Heart right ventricle (tissue), 16 donors: ENCODE measurements around the gene CLDN17. TPM values are rescaled to one million over a fixed set of nuclear protein-coding genes. Genes with fewer than 3 reads are reported as not detected.

ENCODE experiments used
- ATAC-seq, 8 donors: fragments of 200-7000 bp; cut with Tn5 transposase; one replicate each; pipeline ENCODE4 v1.9.1; 2020; ENCODE audit warnings: mild to moderate bottlenecking in 8 of 8, moderate library complexity in 8 of 8, moderate number of reproducible peaks in 1 of 8
- DNase-seq, 2 donors: peaks; one replicate each; pipeline ENCODE4 v3.0.0-alpha.2; 2020
- H3K27ac ChIP-seq, 10 donors: fragments of 200-600 bp; sonication (generic) in 2 of 10; one replicate each; pipeline versions ENCODE4 v1.5.0 to v1.8.0; 2020 to 2022; ENCODE audit warnings: mild to moderate bottlenecking in 3 of 10
- H3K27me3 ChIP-seq, 7 donors: fragments of 200-600 bp; one replicate each; pipeline ENCODE4 v1.8.0; 2021 to 2022; ENCODE audit warnings: mild to moderate bottlenecking in 2 of 7
- H3K36me3 ChIP-seq, 9 donors: fragments of 200-600 bp; sonication (generic) in 1 of 9; one replicate each; pipeline versions ENCODE4 v1.5.0 to v1.8.0; 2020 to 2022; ENCODE audit warnings: mild to moderate bottlenecking in 2 of 9
- H3K4me1 ChIP-seq, 9 donors: fragments of 200-600 bp; sonication (generic) in 1 of 9; one replicate each; pipeline versions ENCODE4 v1.5.0 to v1.8.0; 2020 to 2022; ENCODE audit warnings: mild to moderate bottlenecking in 4 of 9
- H3K4me3 ChIP-seq, 10 donors: fragments of 200-600 bp; sonication (generic) in 2 of 10; one replicate each; pipeline versions ENCODE4 v1.5.0 to v1.8.0; 2020 to 2022; ENCODE audit warnings: mild to moderate bottlenecking in 7 of 10, moderate library complexity in 2 of 10
- H3K9me3 ChIP-seq, 11 donors: fragments of 200-600 bp in 10 of 11; sonication (generic) in 2 of 11; one replicate each; pipeline versions ENCODE4 v1.5.0 to v1.8.0; 2013 to 2022; ENCODE audit warnings: mild to moderate bottlenecking in 2 of 11, control low read depth in 1 of 11, moderate library complexity in 1 of 11
- WGBS, 2 donors: extraction: QIAGEN DNeasy Blood & Tissue Kit; methylation state at CpG; one replicate each; pipeline ENCODE4 v1.1.7; 2013; ENCODE audit warnings: inconsistent platforms in 1 of 2; 5-methylcytosine and 5-hydroxymethylcytosine counted together
- intact Hi-C, 10 donors: fragments of 100-400 bp; cut with DNase I; formaldehyde crosslinking; loops; one replicate each; pipeline versions ENCODE4 v1.11.1 to v1.14.2; 2022
- polyA plus RNA-seq, 2 donors: library from polyadenylated mRNA; stranded (reverse); fragments of 200-250 nt; gene quantifications; one replicate each; pipeline ENCODE4 v1.2.3, GENCODE V29; 2013
- total RNA-seq, 10 donors: library from RNA; stranded (reverse); fragmentation: NEBNext Ultra II Directional in 3 of 10; extraction: Animal tissue kit (Norgen Biotek cat#: 25700) in 3 of 10; gene quantifications; one replicate each; pipeline versions ENCODE4 v1.2.1 to v1.2.4, GENCODE V29; 2021 to 2023
- TF ChIP-seq, protein P1 (sequence below), 9 donors: fragments of 200-600 bp; sonication (generic) in 2 of 9; IDR thresholded peaks; one replicate each; pipeline versions ENCODE4 v1.5.0 to v1.8.0; 2021 to 2022; ENCODE audit warnings: antibody characterized with exemption in 9 of 9, mild to moderate bottlenecking in 5 of 9, moderate library complexity in 1 of 9
- donor health status: Arrhythmogenic right ventricular cardiomyopathy.
- donor health status: ischemic (EF 13 %, LVEDD 7.1; RV severe dilation, severe dysfunction).
- donor health status: healthy with polysubstance abuse.
- donor health status: DM: no; HTN: yes; CAD: no.
- donor health status: DM: no; HTN: no; CAD: no.
- donor health status: ischemic (EF 25% LVEDD 6.9; RV normal size, moderate dysfunction).
- donor health status: ischemic (EF 25% LVEDD 5.7; RV mildly dilated, moderate dysfunction).
- donor health status: healthy.
- donor health status: DM: yes; HTN: yes; CAD: no.
- donor health status: Ischemic cardiomyopathy.
- donor health status: ischemic (EF 35%, LVEDD 5.7; RV mildly dilated, moderate dysfunction).
- donor health status: nonischemic (EF 11% LVEDD 7.7; RV severe dilation, severe dysfunction).
- donor health status: DM: yes; HTN: yes; CAD: no.
- donor health status: PGD.
- donor health status: ischemic (EF 29% LVEDD 5.4; RV normal size, mild dysfunction).
- donor health status: nonischemic (EF 23%, LVEDD 6.1; RV moderate dilation, normal function).

CLDN17 gene
- total and polyA plus RNA-seq, 12 donors: not detected

DNA sequence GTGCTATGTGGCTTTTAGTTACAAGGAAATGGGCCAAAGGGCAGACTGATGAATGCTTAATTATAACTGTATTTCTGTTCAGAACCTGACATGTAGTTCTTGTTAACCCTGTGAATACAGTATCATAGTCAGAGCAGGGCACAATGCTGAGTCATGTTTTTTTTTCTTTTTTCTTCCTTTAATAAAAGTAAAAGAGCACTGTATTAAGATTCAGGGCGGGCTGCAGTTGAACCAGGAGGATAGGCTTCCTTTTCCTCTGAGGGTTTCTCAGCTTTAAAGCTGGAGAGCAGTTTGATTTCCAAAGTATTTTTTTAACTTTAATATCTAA, 40.6 kb upstream of the CLDN17 start:
- no peaks in the 10 kb centered on the region for H3K36me3 ChIP-seq
- H3K9me3 ChIP-seq: peaks cover 0 to 4% (median 0%) of the 10 kb centered on the region in 11 donors
- no peak overlapping the region for H3K27ac ChIP-seq
- 43 to 73% methylated on average over 1 of the region's 1 CpG for WGBS, 2 donors
- ATAC-seq: no peak
- H3K4me3 ChIP-seq: no peak overlapping the region
- TF ChIP-seq, protein P1, sequence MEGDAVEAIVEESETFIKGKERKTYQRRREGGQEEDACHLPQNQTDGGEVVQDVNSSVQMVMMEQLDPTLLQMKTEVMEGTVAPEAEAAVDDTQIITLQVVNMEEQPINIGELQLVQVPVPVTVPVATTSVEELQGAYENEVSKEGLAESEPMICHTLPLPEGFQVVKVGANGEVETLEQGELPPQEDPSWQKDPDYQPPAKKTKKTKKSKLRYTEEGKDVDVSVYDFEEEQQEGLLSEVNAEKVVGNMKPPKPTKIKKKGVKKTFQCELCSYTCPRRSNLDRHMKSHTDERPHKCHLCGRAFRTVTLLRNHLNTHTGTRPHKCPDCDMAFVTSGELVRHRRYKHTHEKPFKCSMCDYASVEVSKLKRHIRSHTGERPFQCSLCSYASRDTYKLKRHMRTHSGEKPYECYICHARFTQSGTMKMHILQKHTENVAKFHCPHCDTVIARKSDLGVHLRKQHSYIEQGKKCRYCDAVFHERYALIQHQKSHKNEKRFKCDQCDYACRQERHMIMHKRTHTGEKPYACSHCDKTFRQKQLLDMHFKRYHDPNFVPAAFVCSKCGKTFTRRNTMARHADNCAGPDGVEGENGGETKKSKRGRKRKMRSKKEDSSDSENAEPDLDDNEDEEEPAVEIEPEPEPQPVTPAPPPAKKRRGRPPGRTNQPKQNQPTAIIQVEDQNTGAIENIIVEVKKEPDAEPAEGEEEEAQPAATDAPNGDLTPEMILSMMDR (IDR thresholded peaks at IDR 0.05): no peak
- intact Hi-C loops: no loop called here
- no peaks in the 10 kb centered on the region for H3K4me1 ChIP-seq
- no peak for DNase-seq
- H3K27me3 ChIP-seq: no peaks in the 10 kb centered on the region

DNA sequence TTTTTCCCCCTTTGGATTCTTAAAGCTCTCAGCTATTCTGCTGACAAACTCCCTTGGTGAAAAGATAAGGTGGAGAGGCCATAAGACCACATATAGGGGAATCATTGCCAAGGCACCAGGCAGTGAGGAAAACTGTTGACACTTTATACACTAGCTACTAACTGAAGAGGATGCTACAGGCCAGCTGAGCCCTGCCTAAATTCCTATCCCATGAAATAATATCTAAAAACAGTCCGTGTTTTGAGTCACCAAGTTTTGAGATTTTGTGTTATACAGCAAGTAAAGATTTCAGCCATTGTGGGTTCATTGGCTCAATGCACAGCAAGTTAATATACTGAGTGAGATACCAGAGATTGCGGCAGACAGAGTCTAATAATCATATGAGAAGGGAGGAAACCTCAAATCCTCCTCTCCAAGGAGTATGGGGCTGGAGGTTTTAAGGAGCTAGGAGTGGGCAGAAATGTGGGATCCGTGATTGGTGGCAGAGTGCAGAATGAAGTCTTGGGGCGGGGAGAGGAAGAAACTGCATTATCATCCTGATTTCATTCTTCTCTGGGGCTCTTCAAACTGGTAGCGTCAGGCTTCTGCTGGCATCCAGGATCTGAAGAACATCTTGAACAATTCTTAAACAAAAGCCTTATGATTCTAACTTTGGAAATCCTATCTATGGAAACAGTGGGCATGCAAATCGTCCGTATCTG, 40.1 kb upstream of the CLDN17 start:
- Histone ChIP-seq H3K9me3 (peaks cover 0 to 4% (median 0%) of the 10 kb centered on the region in 11 donors), H3K36me3 (no peaks in the 10 kb centered on the region), H3K4me1 (no peaks in the 10 kb centered on the region), H3K4me3 (no peak overlapping the region), H3K27ac (no peak overlapping the region), H3K27me3 (no peaks in the 10 kb centered on the region)
- no peak for DNase-seq
- WGBS, 2 donors: 42 to 51% methylated on average over 7 of the region's 7 CpGs
- TF ChIP-seq, protein P1 (IDR thresholded peaks at IDR 0.05): no peak
- ATAC-seq: no peak
- intact Hi-C loops: no loop called here

DNA sequence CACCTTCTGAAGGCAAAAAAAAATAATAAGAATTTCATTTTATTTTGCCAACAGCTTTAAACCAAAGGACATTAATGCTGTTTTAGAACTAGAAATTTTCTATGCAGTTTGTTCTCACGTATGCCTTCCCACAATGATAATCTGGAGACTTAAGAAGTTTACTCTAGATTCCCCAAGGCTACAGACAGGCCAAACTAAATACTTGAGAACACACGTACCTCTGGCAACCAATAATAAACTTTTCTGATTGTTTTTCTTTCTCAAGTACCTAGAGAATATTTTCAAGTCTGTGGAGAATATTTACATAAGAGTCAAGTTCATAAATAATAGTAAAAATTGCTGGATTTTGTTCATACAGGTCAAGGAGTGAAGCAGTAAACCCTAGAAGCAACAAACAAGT, 33.4 kb upstream of the CLDN17 start:
- 49 to 54% methylated on average over 2 of the region's 2 CpGs for WGBS, 2 donors

DNA sequence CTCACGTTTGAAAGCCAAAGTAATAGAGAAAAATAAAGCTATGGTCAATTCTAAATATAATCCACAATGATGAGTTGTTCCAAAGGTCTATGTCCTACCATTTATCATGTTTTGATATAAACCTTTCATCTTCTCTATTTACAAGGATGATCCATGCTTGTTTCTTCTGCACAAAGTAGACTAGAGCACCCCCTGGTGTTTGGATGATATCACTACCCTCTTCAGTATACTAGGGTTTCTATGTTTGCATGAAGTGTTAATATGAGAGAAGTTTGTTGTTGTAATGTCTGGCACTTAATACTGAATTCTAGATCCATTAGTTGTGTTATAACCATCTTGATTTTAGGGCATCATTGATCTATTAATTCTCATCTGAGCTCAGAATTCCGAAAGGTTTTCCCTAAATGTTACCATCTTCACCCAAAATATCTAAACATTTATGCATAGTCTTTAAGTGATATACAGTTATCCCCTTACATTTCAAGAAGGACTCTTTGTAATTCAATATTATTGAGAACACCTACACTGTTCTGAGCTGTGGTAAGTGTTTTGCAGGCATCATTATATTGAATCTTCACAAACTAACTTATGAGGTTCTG, 28.2 kb upstream of the CLDN17 start:
- no peak overlapping the region for H3K27ac ChIP-seq
- DNase-seq (no peak), ATAC-seq (no peak)
- H3K9me3 ChIP-seq: no peaks in the 10 kb centered on the region
- TF ChIP-seq, protein P1 (IDR thresholded peaks at IDR 0.05): peak in 6 of 9 donors; percentile 19 to 50 (median 47)
- H3K36me3 ChIP-seq: no peaks in the 10 kb centered on the region
- intact Hi-C loops: no loop called here
- H3K27me3 ChIP-seq: peaks cover 0 to 3% (median 0%) of the 10 kb centered on the region in 7 donors
- H3K4me1 ChIP-seq: no peaks in the 10 kb centered on the region
- 33 to 35% methylated on average over 2 of the region's 2 CpGs for WGBS, 2 donors
- no peak overlapping the region for H3K4me3 ChIP-seq

More for the DNA sequence above, 33.4 kb upstream of the CLDN17 start:
- DNase-seq: no peak
- no peaks in the 10 kb centered on the region for H3K4me1 ChIP-seq
- ATAC-seq: no peak
- H3K9me3 ChIP-seq: peaks cover 0 to 15% (median 0%) of the 10 kb centered on the region in 11 donors
- no peak overlapping the region for H3K27ac ChIP-seq
- no peaks in the 10 kb centered on the region for H3K36me3 ChIP-seq
- H3K4me3 ChIP-seq: no peak overlapping the region
- TF ChIP-seq, protein P1 (IDR thresholded peaks at IDR 0.05): no peak
- intact Hi-C loops: no loop called here
- no peaks in the 10 kb centered on the region for H3K27me3 ChIP-seq
